Neutrophil (primary cell): Measurements from ENCODE around the gene C12orf57.

Experiments
- H3K27ac ChIP-seq: fragments of 200-600 bp; sonication (generic); 2 replicates; pipeline ENCODE4 v1.5.1; 2016; ENCODE audit warnings: mild to moderate bottlenecking, moderate library complexity
- H3K27me3 ChIP-seq: fragments of 200-600 bp; sonication (generic); 2 replicates; pipeline ENCODE4 v1.6.0; 2016; ENCODE audit warnings: mild to moderate bottlenecking
- H3K36me3 ChIP-seq: fragments of 200-600 bp; sonication (generic); 2 replicates; pipeline ENCODE4 v1.5.1; 2017
- H3K4me1 ChIP-seq, 2 experiments: fragments of 200-600 bp in 1 of 2; sonication (generic) in 1 of 2; 1 replicate in 1 of 2; 2 replicates in 1 of 2; pipeline versions ENCODE4 v1.5.1 to v1.6.1; 2013 to 2016; ENCODE audit warnings: low read depth in 1 of 2, low read length in 1 of 2, mild to moderate bottlenecking in 1 of 2, moderate library complexity in 1 of 2; ENCODE audit not compliant: control insufficient read depth in 1 of 2, insufficient read depth in 1 of 2
- H3K4me3 ChIP-seq, 2 experiments: fragments of 200-600 bp in 1 of 2; sonication (generic) in 1 of 2; 1 replicate in 1 of 2; 2 replicates in 1 of 2; pipeline ENCODE4 v1.5.1; 2013 to 2016; ENCODE audit warnings: low read depth in 1 of 2, low read length in 1 of 2, mild to moderate bottlenecking in 1 of 2, moderate library complexity in 1 of 2
- H3K9me3 ChIP-seq: fragments of 200-600 bp; sonication (generic); 2 replicates; pipeline ENCODE4 v1.5.1; 2016
- TF ChIP-seq, protein P1 (sequence below): fragments of 200-600 bp; sonication (generic); IDR thresholded peaks from 2 replicates; pipeline ENCODE4 v1.5.1; 2016; ENCODE audit warnings: antibody characterized with exemption

Gene C12orf57

DNA sequence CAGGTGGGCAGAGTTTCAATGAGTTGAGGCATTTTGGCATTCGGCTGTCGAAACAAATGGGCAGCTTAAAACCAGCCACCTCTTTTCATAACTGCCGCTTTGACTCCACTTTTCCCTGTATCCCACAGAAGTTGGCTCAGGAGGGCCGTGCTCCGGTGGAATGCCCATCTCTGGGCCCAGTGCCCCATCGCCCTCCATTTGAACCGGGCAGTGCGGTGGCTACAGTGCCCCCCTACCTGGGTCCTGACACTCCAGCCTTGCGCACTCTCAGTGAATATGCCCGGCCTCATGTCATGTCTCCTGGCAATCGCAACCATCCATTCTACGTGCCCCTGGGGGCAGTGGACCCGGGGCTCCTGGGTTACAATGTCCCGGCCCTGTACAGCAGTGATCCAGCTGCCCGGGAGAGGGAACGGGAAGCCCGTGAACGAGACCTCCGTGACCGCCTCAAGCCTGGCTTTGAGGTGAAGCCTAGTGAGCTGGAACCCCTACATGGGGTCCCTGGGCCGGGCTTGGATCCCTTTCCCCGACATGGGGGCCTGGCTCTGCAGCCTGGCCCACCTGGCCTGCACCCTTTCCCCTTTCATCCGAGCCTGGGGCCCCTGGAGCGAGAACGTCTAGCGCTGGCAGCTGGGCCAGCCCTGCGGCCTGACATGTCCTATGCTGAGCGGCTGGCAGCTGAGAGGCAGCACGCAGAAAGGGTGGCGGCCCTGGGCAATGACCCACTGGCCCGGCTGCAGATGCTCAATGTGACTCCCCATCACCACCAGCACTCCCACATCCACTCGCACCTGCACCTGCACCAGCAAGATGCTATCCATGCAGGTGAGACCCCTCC is 5.2 kb upstream of the C12orf57 start:
- no peaks in the 10 kb centered on the region for H3K36me3 ChIP-seq
- peak overlapping the region; percentile 85 for H3K27ac ChIP-seq
- no peaks in the 10 kb centered on the region for H3K9me3 ChIP-seq
- no peaks in the 10 kb centered on the region for H3K27me3 ChIP-seq
- peak overlapping the region in 1 of 2 experiments; percentile 95 for H3K4me3 ChIP-seq
- TF ChIP-seq, protein P1, sequence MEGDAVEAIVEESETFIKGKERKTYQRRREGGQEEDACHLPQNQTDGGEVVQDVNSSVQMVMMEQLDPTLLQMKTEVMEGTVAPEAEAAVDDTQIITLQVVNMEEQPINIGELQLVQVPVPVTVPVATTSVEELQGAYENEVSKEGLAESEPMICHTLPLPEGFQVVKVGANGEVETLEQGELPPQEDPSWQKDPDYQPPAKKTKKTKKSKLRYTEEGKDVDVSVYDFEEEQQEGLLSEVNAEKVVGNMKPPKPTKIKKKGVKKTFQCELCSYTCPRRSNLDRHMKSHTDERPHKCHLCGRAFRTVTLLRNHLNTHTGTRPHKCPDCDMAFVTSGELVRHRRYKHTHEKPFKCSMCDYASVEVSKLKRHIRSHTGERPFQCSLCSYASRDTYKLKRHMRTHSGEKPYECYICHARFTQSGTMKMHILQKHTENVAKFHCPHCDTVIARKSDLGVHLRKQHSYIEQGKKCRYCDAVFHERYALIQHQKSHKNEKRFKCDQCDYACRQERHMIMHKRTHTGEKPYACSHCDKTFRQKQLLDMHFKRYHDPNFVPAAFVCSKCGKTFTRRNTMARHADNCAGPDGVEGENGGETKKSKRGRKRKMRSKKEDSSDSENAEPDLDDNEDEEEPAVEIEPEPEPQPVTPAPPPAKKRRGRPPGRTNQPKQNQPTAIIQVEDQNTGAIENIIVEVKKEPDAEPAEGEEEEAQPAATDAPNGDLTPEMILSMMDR = no peak
- peaks cover 42 to 43% of the 10 kb centered on the region in 2 experiments for H3K4me1 ChIP-seq

DNA sequence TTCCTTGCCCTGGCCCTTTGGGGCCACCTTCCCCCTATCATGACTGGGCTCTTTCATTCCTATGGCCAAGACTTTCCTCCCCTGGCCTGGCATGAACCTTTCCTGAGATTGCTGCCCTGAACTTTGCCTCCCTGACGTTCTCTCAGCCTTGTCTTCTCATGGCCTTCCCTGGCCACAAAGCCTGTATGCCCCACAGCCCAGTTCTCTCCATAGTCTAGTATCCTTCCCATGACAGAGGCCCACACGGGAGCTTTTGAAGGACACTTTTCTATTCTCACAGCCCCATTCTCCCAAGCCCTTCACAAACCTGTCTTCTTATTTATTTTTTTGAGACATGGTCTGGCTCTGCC is 4.7 kb upstream of the C12orf57 start:
- H3K4me1 ChIP-seq = peaks cover 48 to 49% of the 10 kb centered on the region in 2 experiments
- no peaks in the 10 kb centered on the region for H3K36me3 ChIP-seq
- H3K4me3 ChIP-seq = no peak overlapping the region

DNA sequence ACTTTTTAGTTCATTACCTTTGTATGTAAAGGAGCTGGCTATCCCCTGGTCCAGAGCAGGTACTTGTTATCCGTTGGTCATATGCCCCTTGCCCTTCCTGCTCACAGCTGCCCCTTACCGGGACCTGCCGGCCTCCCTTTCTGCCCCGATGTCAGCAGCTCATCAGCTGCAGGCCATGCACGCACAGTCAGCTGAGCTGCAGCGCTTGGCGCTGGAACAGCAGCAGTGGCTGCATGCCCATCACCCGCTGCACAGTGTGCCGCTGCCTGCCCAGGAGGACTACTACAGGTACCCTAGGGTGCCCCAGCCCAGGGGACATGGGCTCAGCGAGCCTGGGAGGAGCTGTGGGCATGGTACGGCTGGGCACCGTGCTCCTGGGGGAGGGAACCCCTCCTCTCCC is 2.6 kb upstream of the C12orf57 start:
- Histone ChIP-seq H3K4me3 (no peak overlapping the region), H3K36me3 (no peaks in the 10 kb centered on the region)

More for the DNA sequence above, 4.7 kb upstream of the C12orf57 start:
- H3K27ac ChIP-seq = peak overlapping the region; percentile 85
- TF ChIP-seq, protein P1 = no peak
- H3K9me3 ChIP-seq = no peaks in the 10 kb centered on the region
- no peaks in the 10 kb centered on the region for H3K27me3 ChIP-seq

DNA sequence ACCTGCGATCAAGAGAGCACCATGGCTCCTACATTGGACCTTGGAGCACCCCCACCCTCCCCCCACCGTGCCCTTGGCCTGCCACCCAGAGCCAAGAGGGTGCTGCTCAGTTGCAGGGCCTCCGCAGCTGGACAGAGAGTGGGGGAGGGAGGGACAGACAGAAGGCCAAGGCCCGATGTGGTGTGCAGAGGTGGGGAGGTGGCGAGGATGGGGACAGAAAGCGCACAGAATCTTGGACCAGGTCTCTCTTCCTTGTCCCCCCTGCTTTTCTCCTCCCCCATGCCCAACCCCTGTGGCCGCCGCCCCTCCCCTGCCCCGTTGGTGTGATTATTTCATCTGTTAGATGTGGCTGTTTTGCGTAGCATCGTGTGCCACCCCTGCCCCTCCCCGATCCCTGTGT is 2.0 kb upstream of the C12orf57 start:
- Histone ChIP-seq H3K27ac (no peak overlapping the region), H3K4me3 (no peak overlapping the region), H3K9me3 (no peaks in the 10 kb centered on the region), H3K36me3 (no peaks in the 10 kb centered on the region), H3K27me3 (no peaks in the 10 kb centered on the region), H3K4me1 (peaks cover 50 to 55% of the 10 kb centered on the region in 2 experiments)
- TF ChIP-seq, protein P1 = no peak

More for the DNA sequence above, 2.6 kb upstream of the C12orf57 start:
- Histone ChIP-seq H3K4me1 (peaks cover 50 to 55% of the 10 kb centered on the region in 2 experiments), H3K27me3 (no peaks in the 10 kb centered on the region), H3K27ac (no peak overlapping the region), H3K9me3 (no peaks in the 10 kb centered on the region)
- TF ChIP-seq, protein P1 = no peak

DNA sequence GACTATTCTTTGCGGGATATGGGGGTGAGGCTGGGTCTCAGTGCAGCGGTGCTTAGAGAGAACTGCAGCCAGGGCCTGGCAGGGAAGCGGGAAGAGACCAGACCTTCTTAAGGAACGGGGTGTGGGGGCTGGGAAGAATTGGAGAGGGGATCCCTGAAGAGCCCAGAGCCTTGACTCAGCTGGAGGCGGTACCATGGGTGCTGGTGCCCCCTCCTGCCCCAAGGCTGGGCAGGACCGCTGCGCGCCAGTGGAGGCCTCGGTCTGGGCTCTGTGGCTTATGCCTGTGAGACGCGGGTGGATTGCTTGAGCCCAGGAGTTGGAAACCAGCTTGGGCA is 1.5 kb upstream of the C12orf57 start:
- H3K4me3 ChIP-seq = no peak overlapping the region
- H3K9me3 ChIP-seq = no peaks in the 10 kb centered on the region
- H3K27ac ChIP-seq = no peak overlapping the region
- TF ChIP-seq, protein P1 = no peak
- H3K4me1 ChIP-seq = peaks cover 50 to 55% of the 10 kb centered on the region in 2 experiments
- no peaks in the 10 kb centered on the region for H3K27me3 ChIP-seq
- H3K36me3 ChIP-seq = no peaks in the 10 kb centered on the region
